GM06990 (cell line): ENCODE results near the gene ZNF425.
"Not testable (repeated sequence)": the region's sequence is repeated elsewhere in the genome, so short reads cannot be mapped to it uniquely, and the experiment has no call there.

ENCODE experiments used
- DNase-seq: peaks from one replicate; pipeline ENCODE4 v3.0.0-alpha.2; 2011; ENCODE audit not compliant: insufficient read length; ENCODE audit errors: extremely low read depth
- H3K27me3 ChIP-seq: replicated peaks from 2 replicates; pipeline ENCODE4 v1.6.0; 2011; ENCODE audit warnings: low read length; ENCODE audit not compliant: control insufficient read depth, insufficient read depth
- H3K36me3 ChIP-seq: 2 replicates; pipeline ENCODE4 v1.5.1; 2011; ENCODE audit warnings: low read length; ENCODE audit not compliant: control insufficient read depth, insufficient read depth
- H3K4me3 ChIP-seq: replicated peaks from 2 replicates; pipeline ENCODE4 v1.5.1; 2011; ENCODE audit warnings: low read depth, mild to moderate bottlenecking, control low read depth, low read length
- TF ChIP-seq, protein P1 (sequence below): IDR thresholded peaks from 2 replicates; pipeline ENCODE4 v1.5.1; 2011; ENCODE audit warnings: low read length, control low read depth, mild to moderate bottlenecking, inconsistent platforms; ENCODE audit not compliant: insufficient read depth, poor library complexity, severe bottlenecking

ZNF425 gene

DNA sequence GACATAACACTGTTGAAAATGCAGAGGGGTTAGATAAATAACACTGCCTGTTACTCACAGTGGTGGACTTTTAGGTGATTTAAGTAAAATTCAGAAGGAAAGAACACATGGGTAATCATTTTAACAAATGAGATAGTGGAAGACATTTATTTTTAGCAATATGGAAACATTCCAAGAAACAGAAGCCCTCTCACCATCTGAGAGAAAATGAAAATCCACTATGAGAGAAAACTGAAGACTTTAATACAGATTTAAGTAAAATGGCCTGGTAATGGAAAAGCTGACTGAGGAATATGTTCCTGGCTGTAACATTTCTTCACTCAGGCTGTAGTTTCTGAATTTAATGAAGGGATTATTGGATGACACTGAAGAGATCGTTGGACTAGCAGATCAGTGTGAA, 23.5 kb downstream of the ZNF425 start:
- TF ChIP-seq, protein P1, sequence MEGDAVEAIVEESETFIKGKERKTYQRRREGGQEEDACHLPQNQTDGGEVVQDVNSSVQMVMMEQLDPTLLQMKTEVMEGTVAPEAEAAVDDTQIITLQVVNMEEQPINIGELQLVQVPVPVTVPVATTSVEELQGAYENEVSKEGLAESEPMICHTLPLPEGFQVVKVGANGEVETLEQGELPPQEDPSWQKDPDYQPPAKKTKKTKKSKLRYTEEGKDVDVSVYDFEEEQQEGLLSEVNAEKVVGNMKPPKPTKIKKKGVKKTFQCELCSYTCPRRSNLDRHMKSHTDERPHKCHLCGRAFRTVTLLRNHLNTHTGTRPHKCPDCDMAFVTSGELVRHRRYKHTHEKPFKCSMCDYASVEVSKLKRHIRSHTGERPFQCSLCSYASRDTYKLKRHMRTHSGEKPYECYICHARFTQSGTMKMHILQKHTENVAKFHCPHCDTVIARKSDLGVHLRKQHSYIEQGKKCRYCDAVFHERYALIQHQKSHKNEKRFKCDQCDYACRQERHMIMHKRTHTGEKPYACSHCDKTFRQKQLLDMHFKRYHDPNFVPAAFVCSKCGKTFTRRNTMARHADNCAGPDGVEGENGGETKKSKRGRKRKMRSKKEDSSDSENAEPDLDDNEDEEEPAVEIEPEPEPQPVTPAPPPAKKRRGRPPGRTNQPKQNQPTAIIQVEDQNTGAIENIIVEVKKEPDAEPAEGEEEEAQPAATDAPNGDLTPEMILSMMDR = no peak
- DNase-seq = no peak
- H3K4me3 ChIP-seq = no peak overlapping the region
- no peaks in the 10 kb centered on the region; the same call in none of the 2 replicates for H3K36me3 ChIP-seq
- H3K27me3 ChIP-seq = no peaks in the 10 kb centered on the region

DNA sequence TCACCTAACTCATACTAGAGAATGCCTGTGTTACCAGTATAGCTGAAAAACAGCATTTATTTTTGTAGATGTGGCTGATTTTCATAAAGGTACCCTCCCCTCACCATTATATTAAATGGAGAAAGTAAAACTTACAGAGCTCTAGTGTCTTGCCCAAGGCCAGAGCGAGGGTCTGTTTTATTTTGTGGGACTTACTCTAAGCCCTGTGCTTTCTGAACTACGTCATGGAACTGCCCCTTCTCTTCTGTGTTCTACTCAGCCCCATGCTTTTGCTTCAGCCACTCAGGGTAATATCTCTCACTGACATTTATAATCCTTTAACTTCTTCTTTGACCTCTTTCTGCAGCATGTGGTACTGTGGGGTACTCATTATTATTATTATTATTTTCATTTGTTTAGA, 25.3 kb downstream of the ZNF425 start:
- TF ChIP-seq, protein P1 = no peak
- DNase-seq = no peak
- Histone ChIP-seq H3K36me3 (no peaks in the 10 kb centered on the region; the same call in none of the 2 replicates), H3K27me3 (no peaks in the 10 kb centered on the region), H3K4me3 (no peak overlapping the region)

- Histone ChIP-seq H3K27me3 (no peaks in the 10 kb centered on the region), H3K36me3 (no peaks in the 10 kb centered on the region; the same call in 1 of the 2 replicates), H3K4me3 (no peak overlapping the region)
- DNase-seq = no peak
- TF ChIP-seq, protein P1 = no peak
Observed at GRCh38 chr7:149099058-149099457, 27.1 kb downstream of the ZNF425 start.

GRCh38 chr7:149097088-149097487, 29.0 kb downstream of the ZNF425 start:
- TF ChIP-seq, protein P1 = no peak
- Histone ChIP-seq H3K36me3 (no peaks in the 10 kb centered on the region), H3K4me3 (no peak overlapping the region), H3K27me3 (no peaks in the 10 kb centered on the region)
- DNase-seq = no peak

- no peaks in the 10 kb centered on the region for H3K36me3 ChIP-seq
- TF ChIP-seq, protein P1 = no peak
- DNase-seq = no peak
- no peaks in the 10 kb centered on the region for H3K27me3 ChIP-seq
- no peak overlapping the region for H3K4me3 ChIP-seq
Observed at GRCh38 chr7:149093228-149093627, 32.9 kb downstream of the ZNF425 start.

GRCh38 chr7:149092244-149092643, 33.9 kb downstream of the ZNF425 start:
- not testable (repeated sequence) for H3K27me3 ChIP-seq, DNase-seq, H3K4me3 ChIP-seq, H3K36me3 ChIP-seq
